Gastroesophageal sphincter (tissue), 4 donors: ENCODE results near the gene PRDM16. TPM values are rescaled to one million over a fixed set of nuclear protein-coding genes. Genes with fewer than 3 reads are reported as not detected.

ENCODE experiments used
- ATAC-seq: fragments of 150-250 bp; one replicate; pipeline ENCODE4 v1.9.1; 2016; ENCODE audit warnings: mild to moderate bottlenecking, moderate library complexity
- H3K27ac ChIP-seq, 4 donors: fragments of 200-600 bp; sonication (generic) in 3 of 4; 1 replicate in 3 of 4; 2 replicates in 1 of 4; pipeline ENCODE4 v1.5.1; 2016 to 2019
- H3K27me3 ChIP-seq: fragments of 200-600 bp; sonication (generic); one replicate; pipeline ENCODE4 v1.5.1; 2019
- H3K36me3 ChIP-seq, 2 donors: fragments of 200-600 bp; sonication (generic); one replicate each; pipeline ENCODE4 v1.5.1; 2019; ENCODE audit warnings: control low read depth in 1 of 2
- H3K4me1 ChIP-seq, 3 donors: fragments of 200-600 bp; sonication (generic); 1 replicate in 2 of 3; 2 replicates in 1 of 3; pipeline ENCODE4 v1.5.1; 2016 to 2019; ENCODE audit warnings: control low read depth in 2 of 3
- H3K4me3 ChIP-seq, 2 donors: fragments of 200-600 bp; sonication (generic); one replicate each; pipeline ENCODE4 v1.5.1; 2019; ENCODE audit warnings: mild to moderate bottlenecking in 1 of 2, moderate library complexity in 1 of 2
- H3K9me3 ChIP-seq, 3 donors: fragments of 200-600 bp; sonication (generic); one replicate each; pipeline ENCODE4 v1.5.1; 2017 to 2019; ENCODE audit warnings: control low read depth in 2 of 3
- CTCF ChIP-seq, 4 experiments: fragments of 200-600 bp in 2 of 4; fragments of 450-650 bp in 2 of 4; sonication (generic) in 1 of 4; IDR thresholded peaks; one replicate each; pipeline ENCODE4 v1.5.1; 2017 to 2019; ENCODE audit warnings: antibody characterized with exemption in 4 of 4, mild to moderate bottlenecking in 2 of 4, moderate library complexity in 2 of 4
- EP300 ChIP-seq: sonication (generic); formaldehyde crosslinking; IDR thresholded peaks from one replicate; pipeline ENCODE4 v1.6.1; 2017; ENCODE audit warnings: antibody characterized with exemption, mild to moderate bottlenecking
- POLR2A ChIP-seq, 2 donors: fragments of 450-650 bp; IDR thresholded peaks; one replicate each; pipeline ENCODE4 v1.6.1; 2017; ENCODE audit warnings: antibody characterized with exemption in 2 of 2, mild to moderate bottlenecking in 2 of 2, moderate library complexity in 1 of 2
- POLR2AphosphoS5 ChIP-seq: sonication (generic); formaldehyde crosslinking; IDR thresholded peaks from one replicate; pipeline ENCODE4 v1.6.1; 2017; ENCODE audit warnings: antibody characterized with exemption
- whole genome bisulfite sequencing, 2 donors: methylation state at CpG; one replicate each; pipeline ENCODE4 v1.1.5; 2018; ENCODE audit warnings: low coverage in 1 of 2; 5-methylcytosine and 5-hydroxymethylcytosine counted together
- total RNA-seq, 4 donors: library from RNA; depleted of rRNA; stranded (reverse); fragments of >200 nt; gene quantifications; one replicate each; pipeline ENCODE4 v1.1.0, GENCODE V29; 2016

PRDM16 gene
- total RNA-seq, 4 donors from 2014 or later = 1.1 to 3.4 (median 1.6) TPM

- Histone ChIP-seq H3K9me3 (no peaks in the 10 kb centered on the region), H3K4me3 (no peak overlapping the region), H3K36me3 (no peaks in the 10 kb centered on the region), H3K27me3 (peaks cover 45% of the 10 kb centered on the region), H3K27ac (no peak overlapping the region), H3K4me1 (no peaks in the 10 kb centered on the region)
- ATAC-seq = no peak
- 73 to 84% methylated on average over 3 to 6 of the region's 26 CpGs for whole genome bisulfite sequencing, 2 donors
- no peak for TF ChIP-seq POLR2AphosphoS5
- no peak for TF ChIP-seq POLR2A (IDR thresholded peaks at IDR 0.05)
- TF ChIP-seq EP300 = no peak
- TF ChIP-seq CTCF (IDR thresholded peaks at IDR 0.05) = no peak
Observed at GRCh38 chr1:3094863-3095780, 26.1 kb downstream of the PRDM16 start.

- Histone ChIP-seq H3K9me3 (no peaks in the 10 kb centered on the region), H3K27ac (no peak overlapping the region), H3K4me1 (no peaks in the 10 kb centered on the region), H3K36me3 (no peaks in the 10 kb centered on the region), H3K27me3 (peaks cover 40% of the 10 kb centered on the region), H3K4me3 (no peak overlapping the region)
- 70 to 80% methylated on average over 1 to 2 of the region's 13 CpGs for WGBS, 2 donors
- TF ChIP-seq CTCF (IDR thresholded peaks at IDR 0.05) (no peak), EP300 (no peak), POLR2AphosphoS5 (no peak)
- no peak for ATAC-seq
Observed at GRCh38 chr1:3096345-3096744, 27.3 kb downstream of the PRDM16 start.

GRCh38 chr1:3097231-3097630, 28.2 kb downstream of the PRDM16 start:
- ATAC-seq = no peak
- Histone ChIP-seq H3K4me3 (no peak overlapping the region), H3K9me3 (no peaks in the 10 kb centered on the region), H3K27ac (no peak overlapping the region), H3K4me1 (no peaks in the 10 kb centered on the region), H3K27me3 (peaks cover 31% of the 10 kb centered on the region), H3K36me3 (no peaks in the 10 kb centered on the region)
- WGBS, 2 donors = 100% methylated on average over 1 of the region's 12 CpGs; no CpG with 5 or more reads in 1 of the 2 donors
- TF ChIP-seq POLR2AphosphoS5 = no peak
- TF ChIP-seq EP300 = no peak
- TF ChIP-seq POLR2A (IDR thresholded peaks at IDR 0.05) = no peak
- TF ChIP-seq CTCF (IDR thresholded peaks at IDR 0.05) = no peak

- H3K27ac ChIP-seq = no peak overlapping the region
- H3K4me1 ChIP-seq = no peaks in the 10 kb centered on the region
- no peaks in the 10 kb centered on the region for H3K36me3 ChIP-seq
- no peaks in the 10 kb centered on the region for H3K9me3 ChIP-seq
- no peak overlapping the region for H3K4me3 ChIP-seq
- H3K27me3 ChIP-seq = peaks cover 25% of the 10 kb centered on the region
- no peak for ATAC-seq
- TF ChIP-seq POLR2A (IDR thresholded peaks at IDR 0.05) (no peak), CTCF (IDR thresholded peaks at IDR 0.05) (no peak), EP300 (no peak), POLR2AphosphoS5 (no peak)
- 69% methylated on average over 5 of the region's 7 CpGs; no CpG with 5 or more reads in 1 of the 2 donors for WGBS, 2 donors
Observed at GRCh38 chr1:3097861-3098260, 28.9 kb downstream of the PRDM16 start.

- Histone ChIP-seq H3K27me3 (peaks cover 33% of the 10 kb centered on the region), H3K27ac (no peak overlapping the region), H3K4me3 (no peak overlapping the region), H3K9me3 (no peaks in the 10 kb centered on the region), H3K4me1 (peaks cover 0 to 8% (median 0%) of the 10 kb centered on the region in 3 donors), H3K36me3 (no peaks in the 10 kb centered on the region)
- ATAC-seq = no peak
- TF ChIP-seq POLR2AphosphoS5 = no peak
- TF ChIP-seq EP300 = no peak
- TF ChIP-seq CTCF (IDR thresholded peaks at IDR 0.05) = no peak
- TF ChIP-seq POLR2A (IDR thresholded peaks at IDR 0.05) = no peak
- no CpG with 5 or more reads among the region's 9 CpGs for WGBS, 2 donors
Observed at GRCh38 chr1:3099861-3100260, 30.9 kb downstream of the PRDM16 start.
